ENCODE results near the gene BICC1.

Gene BICC1

GRCh38 chr10:58755677-58756076 lies 243.0 kb downstream of the BICC1 start:
- DNase-seq: no peak

GRCh38 chr10:58756130-58756719 lies 243.6 kb downstream of the BICC1 start:
- DNase-seq: no peak

GRCh38 chr10:58757352-58758065 lies 244.8 kb downstream of the BICC1 start:
- no peak for DNase-seq

GRCh38 chr10:58758321-58758720 lies 245.6 kb downstream of the BICC1 start:
- DNase-seq: no peak

- no peak for DNase-seq
Measured at GRCh38 chr10:58764087-58764747, 251.5 kb downstream of the BICC1 start.

- no peak for DNase-seq
Measured at GRCh38 chr10:58765910-58766309, 253.2 kb downstream of the BICC1 start.

- no peak for DNase-seq
Measured at GRCh38 chr10:58767652-58768051, 255.0 kb downstream of the BICC1 start.

GRCh38 chr10:58771863-58772262 lies 259.2 kb downstream of the BICC1 start:
- DNase-seq: no peak

- DNase-seq: no peak
Measured at GRCh38 chr10:58772758-58773157, 260.1 kb downstream of the BICC1 start.

GRCh38 chr10:58773341-58773740 lies 260.7 kb downstream of the BICC1 start:
- DNase-seq: no peak

- DNase-seq: no peak
Measured at GRCh38 chr10:58773944-58774343, 261.3 kb downstream of the BICC1 start.

- no peak for DNase-seq
Measured at GRCh38 chr10:58775960-58776567, 263.4 kb downstream of the BICC1 start.

- no peak for DNase-seq
Measured at GRCh38 chr10:58776568-58777318, 264.1 kb downstream of the BICC1 start.

- DNase-seq: no peak
Measured at GRCh38 chr10:58778966-58779365, 266.3 kb downstream of the BICC1 start.

- no peak for DNase-seq
Measured at GRCh38 chr10:58779594-58779993, 266.9 kb downstream of the BICC1 start.

GRCh38 chr10:58780476-58780875 lies 267.8 kb downstream of the BICC1 start:
- no peak for DNase-seq

- DNase-seq: no peak
Measured at GRCh38 chr10:58781873-58782488, 269.3 kb downstream of the BICC1 start.

GRCh38 chr10:58782876-58783851 lies 270.5 kb downstream of the BICC1 start:
- DNase-seq: no peak

- DNase-seq: no peak
Measured at GRCh38 chr10:58784361-58784760, 271.7 kb downstream of the BICC1 start.

GRCh38 chr10:58785354-58785753 lies 272.7 kb downstream of the BICC1 start:
- DNase-seq: no peak

- no peak for DNase-seq
Measured at GRCh38 chr10:58791137-58791536, 278.5 kb downstream of the BICC1 start.
